ENCODE data around the gene GOPC. TPM values are rescaled to one million over a fixed set of nuclear protein-coding genes. Genes with fewer than 3 reads are reported as not detected.
A peak's percentile ranks its signal among the peaks of the same experiment; 100 is the strongest.

Gene GOPC
- total and polyA plus RNA-seq, 5 experiments from 2014 or later = 11.8 to 35.0 (median 14.2) TPM

DNA sequence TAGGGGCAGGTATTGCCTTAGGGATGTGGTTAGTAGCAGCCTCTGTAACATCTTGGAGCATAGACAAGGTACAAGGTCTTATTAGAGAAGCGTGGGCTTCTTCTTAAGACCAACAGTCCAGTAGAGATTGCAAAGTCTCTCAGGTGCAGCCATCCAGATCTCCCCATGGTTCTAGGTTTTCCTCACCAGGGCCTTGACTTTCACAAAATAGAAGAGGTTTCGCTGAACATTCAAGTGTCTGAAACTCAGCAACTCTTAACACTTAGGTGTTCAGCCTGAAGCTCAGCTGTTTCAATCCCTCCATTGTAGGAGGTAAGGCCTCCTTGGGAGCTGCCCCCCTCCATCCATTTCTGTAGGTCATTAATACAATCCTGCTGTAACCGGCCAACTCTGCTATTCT lies 44.4 kb downstream of the GOPC start:
- Mint-ChIP-seq H3K27ac (peak overlapping the region in 1 of 10 donors; percentile 47), H3K36me3 (peaks cover 0 to 24% (median 0%) of the 10 kb centered on the region in 3 donors), H3K9me3 (no peaks in the 10 kb centered on the region), H3K27me3 (no peaks in the 10 kb centered on the region), H3K4me1 (no peaks in the 10 kb centered on the region), H3K4me3 (no peak overlapping the region)
- ATAC-seq (no peak), DNase-seq (no peak)
- POLR2A ChIA-PET = interaction anchor here (1.0 to 1.9 kb wide), 2 partner anchors 9 to 108 kb away, joined by 3 to 6 read pairs; no protein-coding TSS in a partner anchor

- peak; percentile 21 to 73 (median 56) for DNase-seq
- no peaks in the 10 kb centered on the region for H3K27me3 Mint-ChIP-seq
- peaks cover under 1 to 2% (median 2%) of the 10 kb centered on the region in 4 donors for H3K4me1 Mint-ChIP-seq
- no peaks in the 10 kb centered on the region for H3K9me3 Mint-ChIP-seq
- ATAC-seq = no peak
- peaks cover 0 to 7% (median 0%) of the 10 kb centered on the region in 3 donors for H3K36me3 Mint-ChIP-seq
- POLR2A ChIA-PET = interaction anchor here (0.6 kb wide), 1 partner anchor 106 kb away, joined by 4 read pairs; no protein-coding TSS in a partner anchor
- H3K27ac Mint-ChIP-seq = no peak overlapping the region
- H3K4me3 Mint-ChIP-seq = no peak overlapping the region
These were observed 46.3 kb downstream of the GOPC start for GRCh38 chr6:117555882-117556498.

GRCh38 chr6:117555262-117555849 lies 47.0 kb downstream of the GOPC start:
- Mint-ChIP-seq H3K9me3 (no peaks in the 10 kb centered on the region), H3K36me3 (peaks cover 0 to under 1% (median 0%) of the 10 kb centered on the region in 3 donors), H3K27ac (no peak overlapping the region), H3K4me3 (no peak overlapping the region), H3K4me1 (peaks cover 6 to 9% (median 8%) of the 10 kb centered on the region in 4 donors), H3K27me3 (no peaks in the 10 kb centered on the region)
- POLR2A ChIA-PET = no interaction called here
- DNase-seq (no peak), ATAC-seq (no peak)

GRCh38 chr6:117553142-117553541 lies 49.2 kb downstream of the GOPC start:
- ATAC-seq = no peak
- Mint-ChIP-seq H3K9me3 (no peaks in the 10 kb centered on the region), H3K36me3 (no peaks in the 10 kb centered on the region)

GRCh38 chr6:117552618-117553017 lies 49.7 kb downstream of the GOPC start:
- Mint-ChIP-seq H3K27me3 (no peaks in the 10 kb centered on the region), H3K27ac (no peak overlapping the region), H3K4me3 (no peak overlapping the region), H3K9me3 (no peaks in the 10 kb centered on the region), H3K36me3 (no peaks in the 10 kb centered on the region), H3K4me1 (peaks cover 8 to 34% (median 30%) of the 10 kb centered on the region in 4 donors)
- POLR2A ChIA-PET = interaction anchor here (6.0 kb wide), 1 partner anchor 71 kb away, joined by 45 read pairs; the partner anchor contains the start of gene DCBLD1
- no peak for DNase-seq
- no peak for ATAC-seq

More at GRCh38 chr6:117553142-117553541, 49.2 kb downstream of the GOPC start:
- H3K27ac Mint-ChIP-seq = no peak overlapping the region
- POLR2A ChIA-PET = no interaction called here
- H3K4me3 Mint-ChIP-seq = no peak overlapping the region
- H3K4me1 Mint-ChIP-seq = peaks cover 8 to 31% (median 28%) of the 10 kb centered on the region in 4 donors
- no peak for DNase-seq
- H3K27me3 Mint-ChIP-seq = no peaks in the 10 kb centered on the region

DNA sequence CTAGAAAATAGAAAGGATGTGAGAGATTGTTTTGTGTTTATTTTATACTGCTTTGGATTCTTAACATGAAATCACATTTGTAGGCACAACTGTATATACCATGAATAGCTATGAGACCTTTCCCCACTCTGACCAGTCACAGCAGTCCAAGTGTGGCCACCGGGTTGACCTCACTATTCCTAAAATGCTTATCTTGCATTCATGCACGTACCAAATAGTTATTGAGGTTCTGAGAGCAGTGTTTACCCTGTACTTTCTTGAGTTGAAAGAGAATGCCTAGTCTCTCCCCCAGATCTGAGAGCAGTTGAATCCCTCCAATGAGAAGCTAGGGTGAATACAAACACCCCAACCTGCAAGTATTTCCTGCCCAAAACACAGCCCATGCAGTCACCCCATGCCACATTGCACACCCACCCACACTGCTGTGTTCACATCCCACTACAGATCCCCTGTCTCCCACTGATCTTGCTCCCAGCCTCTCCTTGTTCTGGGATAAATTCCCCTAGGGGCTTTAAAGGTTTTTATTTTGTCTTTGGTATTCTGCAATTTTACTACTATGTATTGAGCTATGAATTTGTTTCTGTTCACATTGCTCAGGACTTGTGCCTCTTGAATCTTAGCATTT lies 51.6 kb downstream of the GOPC start:
- Mint-ChIP-seq H3K9me3 (no peaks in the 10 kb centered on the region), H3K36me3 (no peaks in the 10 kb centered on the region), H3K27me3 (no peaks in the 10 kb centered on the region), H3K4me3 (peak overlapping the region in 9 of 10 donors; percentile 2 to 89 (median 26)), H3K4me1 (peaks cover 11 to 50% (median 42%) of the 10 kb centered on the region in 4 donors), H3K27ac (peak overlapping the region in 9 of 10 donors; percentile 18 to 97 (median 92))
- DNase-seq (peak in 3 of 10 donors; percentile 16 to 33 (median 26)), ATAC-seq (peak in 1 of 2 donors; percentile 45)
- POLR2A ChIA-PET = interaction anchor here (0.8 to 6.0 kb wide), 4 partner anchors 52 to 101 kb away, joined by 5 to 46 read pairs (median 26); partner anchors contain the start of genes DCBLD1 and GOPC

- ATAC-seq = no peak
- POLR2A ChIA-PET = interaction anchor here (0.6 to 6.0 kb wide), 4 partner anchors 52 to 125 kb away, joined by 3 to 46 read pairs (median 25); partner anchors contain the start of genes DCBLD1 and GOPC
These were observed 52.2 kb downstream of the GOPC start for GRCh38 chr6:117550078-117550600.

GRCh38 chr6:117549611-117550010 lies 52.7 kb downstream of the GOPC start:
- peak in 1 of 2 donors; percentile 11 for ATAC-seq

More at GRCh38 chr6:117550078-117550600, 52.2 kb downstream of the GOPC start:
- no peak for DNase-seq
- H3K4me1 Mint-ChIP-seq = peaks cover 11 to 50% (median 42%) of the 10 kb centered on the region in 4 donors
- no peaks in the 10 kb centered on the region for H3K36me3 Mint-ChIP-seq
- H3K4me3 Mint-ChIP-seq = peak overlapping the region; percentile 84 to 92 (median 90)
- no peaks in the 10 kb centered on the region for H3K27me3 Mint-ChIP-seq
- H3K9me3 Mint-ChIP-seq = no peaks in the 10 kb centered on the region
- H3K27ac Mint-ChIP-seq = peak overlapping the region in 9 of 10 donors; percentile 54 to 97 (median 93)

GRCh38 chr6:117548797-117549301 lies 53.5 kb downstream of the GOPC start:
- H3K4me1 Mint-ChIP-seq = peaks cover 11 to 50% (median 42%) of the 10 kb centered on the region in 4 donors
- H3K36me3 Mint-ChIP-seq = no peaks in the 10 kb centered on the region
- no peaks in the 10 kb centered on the region for H3K27me3 Mint-ChIP-seq
- peak in 4 of 10 donors; percentile 13 to 48 (median 38) for DNase-seq
- peak; percentile 54 to 61 for ATAC-seq
- POLR2A ChIA-PET = interaction anchor here (0.6 to 6.0 kb wide), 9 partner anchors 9 to 1163 kb away, joined by 3 to 46 read pairs (median 3); partner anchors contain the start of genes DCBLD1, GOPC and RWDD1
- peak overlapping the region; percentile 84 to 92 (median 90) for H3K4me3 Mint-ChIP-seq
- no peaks in the 10 kb centered on the region for H3K9me3 Mint-ChIP-seq
- peak overlapping the region; percentile 82 to 97 (median 93) for H3K27ac Mint-ChIP-seq

More at GRCh38 chr6:117549611-117550010, 52.7 kb downstream of the GOPC start:
- Mint-ChIP-seq H3K4me1 (peaks cover 11 to 50% (median 42%) of the 10 kb centered on the region in 4 donors), H3K27me3 (no peaks in the 10 kb centered on the region), H3K36me3 (no peaks in the 10 kb centered on the region), H3K27ac (peak overlapping the region; percentile 82 to 97 (median 93)), H3K9me3 (no peaks in the 10 kb centered on the region), H3K4me3 (peak overlapping the region; percentile 84 to 92 (median 90))
- POLR2A ChIA-PET = interaction anchor here (0.6 to 6.0 kb wide), 10 partner anchors 8 to 1162 kb away, joined by 3 to 46 read pairs (median 3); partner anchors contain the start of genes DCBLD1, GOPC and RWDD1
- DNase-seq = peak in 3 of 10 donors; percentile 13 to 37 (median 19)

DNA sequence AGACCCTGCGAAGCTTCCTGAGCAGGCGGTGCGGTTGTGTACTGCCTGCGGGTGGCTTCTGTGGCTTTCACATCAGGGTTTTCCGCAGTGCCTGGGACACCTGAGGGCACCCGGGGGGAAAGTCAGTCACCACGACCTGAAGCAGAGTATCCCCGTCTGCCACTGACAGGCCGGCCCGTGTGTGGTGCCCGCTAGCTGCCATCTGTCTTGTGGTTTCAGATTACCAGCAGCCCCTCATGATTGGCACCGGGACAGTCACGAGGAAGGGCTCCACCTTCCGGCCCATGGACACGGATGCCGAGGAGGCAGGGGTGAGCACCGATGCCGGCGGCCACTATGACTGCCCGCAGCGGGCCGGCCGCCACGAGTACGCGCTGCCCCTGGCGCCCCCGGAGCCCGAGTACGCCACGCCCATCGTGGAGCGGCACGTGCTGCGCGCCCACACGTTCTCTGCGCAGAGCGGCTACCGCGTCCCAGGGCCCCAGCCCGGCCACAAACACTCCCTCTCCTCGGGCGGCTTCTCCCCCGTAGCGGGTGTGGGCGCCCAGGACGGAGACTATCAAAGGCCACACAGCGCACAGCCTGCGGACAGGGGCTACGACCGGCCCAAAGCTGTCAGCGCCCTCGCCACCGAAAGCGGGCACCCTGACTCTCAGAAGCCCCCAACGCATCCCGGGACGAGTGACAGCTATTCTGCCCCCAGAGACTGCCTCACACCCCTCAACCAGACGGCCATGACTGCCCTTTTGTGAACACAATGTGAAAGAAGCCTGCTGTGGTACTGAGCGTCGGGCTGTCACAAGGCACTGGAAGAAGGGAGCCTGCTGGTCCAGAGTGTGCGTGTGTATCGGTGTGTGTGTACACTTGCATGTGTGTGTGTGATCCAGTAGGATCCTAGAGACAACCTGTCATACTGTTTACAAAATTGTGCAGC lies 54.4 kb downstream of the GOPC start:
- peaks cover 11 to 50% (median 42%) of the 10 kb centered on the region in 4 donors for H3K4me1 Mint-ChIP-seq
- H3K36me3 Mint-ChIP-seq = no peaks in the 10 kb centered on the region
- POLR2A ChIA-PET = interaction anchor here (1.0 to 6.0 kb wide), 6 partner anchors 10 to 127 kb away, joined by 3 to 46 read pairs (median 6); partner anchors contain the start of genes DCBLD1 and GOPC
- no peaks in the 10 kb centered on the region for H3K27me3 Mint-ChIP-seq
- DNase-seq (peak; percentile 20 to 70 (median 50)), ATAC-seq (peak; percentile 49 to 75)
- H3K9me3 Mint-ChIP-seq = no peaks in the 10 kb centered on the region
- H3K4me3 Mint-ChIP-seq = peak overlapping the region; percentile 84 to 92 (median 90)
- H3K27ac Mint-ChIP-seq = peak overlapping the region; percentile 82 to 97 (median 93)

DNA sequence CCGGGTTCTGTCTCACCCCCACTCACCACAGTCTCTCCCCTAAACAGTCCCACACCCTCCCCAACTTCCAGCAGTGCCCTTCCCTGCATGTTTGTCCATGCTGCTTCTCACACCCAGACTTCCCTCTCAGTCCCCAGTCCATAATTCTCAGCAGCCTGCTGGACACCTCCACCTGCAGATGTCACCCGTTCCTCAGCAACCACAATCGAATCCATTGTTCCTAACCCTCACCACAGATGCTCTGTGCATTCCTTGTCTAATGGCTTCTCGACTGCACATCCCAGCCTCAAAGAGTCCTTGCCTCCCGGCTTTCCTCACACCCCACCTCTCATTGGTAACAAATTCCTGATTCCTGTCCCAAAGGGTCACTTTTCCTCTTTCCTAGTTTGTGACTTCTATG lies 55.6 kb downstream of the GOPC start:
- Mint-ChIP-seq H3K4me1 (peaks cover 11 to 50% (median 42%) of the 10 kb centered on the region in 4 donors), H3K27ac (peak overlapping the region; percentile 5 to 93 (median 73)), H3K27me3 (no peaks in the 10 kb centered on the region), H3K9me3 (no peaks in the 10 kb centered on the region), H3K36me3 (no peaks in the 10 kb centered on the region), H3K4me3 (peak overlapping the region; percentile 30 to 92 (median 90))
- POLR2A ChIA-PET = interaction anchor here (0.6 to 6.0 kb wide), 2 partner anchors 65 to 134 kb away, joined by 4 to 45 read pairs; partner anchors contain the start of gene DCBLD1
- DNase-seq = no peak
- ATAC-seq = no peak

Measured in naive thymus-derived CD8-positive, alpha-beta T cell (primary cell).